Fibroblast of lung (primary cell): ENCODE results near the gene KRT75. TPM values are rescaled to one million over a fixed set of nuclear protein-coding genes. Genes with fewer than 3 reads are reported as not detected.

Experiments
- DNase-seq, 2 donors: peaks; one replicate each; pipeline versions ENCODE4 v3.0.0 to v3.0.0-alpha.2; 2010; ENCODE audit warnings: low read depth in 2 of 2
- H2AFZ ChIP-seq: 2 replicates; pipeline ENCODE4 v1.5.1; 2012; ENCODE audit warnings: low read length, control low read depth, inconsistent platforms
- H3K27ac ChIP-seq: 2 replicates; pipeline ENCODE4 v1.5.1; 2011; ENCODE audit warnings: low read length, control low read depth; ENCODE audit not compliant: insufficient read depth
- H3K27me3 ChIP-seq: 2 replicates; pipeline ENCODE4 v1.5.1; 2011; ENCODE audit warnings: mild to moderate bottlenecking, low read length; ENCODE audit not compliant: control insufficient read depth, insufficient read depth
- H3K36me3 ChIP-seq: 2 replicates; pipeline ENCODE4 v1.5.1; 2011; ENCODE audit warnings: low read length; ENCODE audit not compliant: control insufficient read depth, insufficient read depth
- H3K4me1 ChIP-seq: 2 replicates; pipeline ENCODE4 v1.5.1; 2011; ENCODE audit warnings: low read length; ENCODE audit not compliant: control insufficient read depth, insufficient read depth; ENCODE audit errors: extremely low read depth
- H3K4me2 ChIP-seq: 2 replicates; pipeline ENCODE4 v1.5.1; 2011; ENCODE audit warnings: low read length, control low read depth; ENCODE audit not compliant: insufficient read depth; ENCODE audit errors: extremely low read depth
- H3K4me3 ChIP-seq, 4 experiments: fragments of 200-600 bp in 1 of 4; sonication (generic) in 1 of 4; replicated peaks in 1 of 4; 2 replicates each; pipeline ENCODE4 v1.5.1; 2011 to 2016; ENCODE audit warnings: low read length in 4 of 4, low read depth in 3 of 4, mild to moderate bottlenecking in 3 of 4, control low read depth in 2 of 4, inconsistent platforms in 1 of 4, mixed read lengths in 1 of 4; ENCODE audit not compliant: insufficient read depth in 1 of 4; ENCODE audit errors: control extremely low read depth in 1 of 4
- H3K79me2 ChIP-seq: 2 replicates; pipeline ENCODE4 v1.5.1; 2012; ENCODE audit warnings: mild to moderate bottlenecking, low read length, inconsistent platforms; ENCODE audit not compliant: control insufficient read depth, insufficient read depth
- H3K9ac ChIP-seq: 2 replicates; pipeline ENCODE4 v1.5.1; 2011; ENCODE audit warnings: mild to moderate bottlenecking, low read length, control low read depth; ENCODE audit not compliant: insufficient read depth
- H3K9me3 ChIP-seq: 2 replicates; pipeline ENCODE4 v1.5.1; 2012; ENCODE audit warnings: low read depth, low read length; ENCODE audit not compliant: control insufficient read depth, insufficient read depth
- H4K20me1 ChIP-seq: 2 replicates; pipeline ENCODE4 v1.5.1; 2011; ENCODE audit warnings: low read length; ENCODE audit not compliant: control insufficient read depth, insufficient read depth; ENCODE audit errors: extremely low read depth
- CTCF ChIP-seq, 2 donors: IDR thresholded peaks in 1 of 2; conservative IDR thresholded peaks in 1 of 2; 1 replicate in 1 of 2; 2 replicates in 1 of 2; pipeline ENCODE4 v1.5.1; 2011 to 2012; ENCODE audit warnings: low read length in 2 of 2, control low read depth in 1 of 2, inconsistent platforms in 1 of 2, low read depth in 1 of 2, mild to moderate bottlenecking in 1 of 2
- EZH2 ChIP-seq: IDR thresholded peaks from 2 replicates; pipeline ENCODE4 v1.5.1; 2012; ENCODE audit warnings: low read length, control low read depth, mild to moderate bottlenecking; ENCODE audit errors: missing control alignments
- polyA plus RNA-seq, 2 donors: library from polyadenylated mRNA; depleted of rRNA in 1 of 2; stranded (reverse) in 1 of 2; unstranded in 1 of 2; fragments of >200 nt; gene quantifications; 2 replicates each; pipeline ENCODE4 v1.2.1, GENCODE V29; 2011 to 2012; ENCODE audit warnings: missing spikeins in 1 of 2
- total RNA-seq: library from RNA; depleted of rRNA; stranded (reverse); fragments of >200 nt; gene quantifications from 2 replicates; pipeline ENCODE4 v1.2.1, GENCODE V29; 2014

KRT75 gene
- total and polyA plus RNA-seq, 2 donors (not counting 1 experiment from before 2014, with no cell fraction given), result not detected

GRCh38 chr12:52427083-52427482 is 7.1 kb downstream of the KRT75 start:
- H3K27ac ChIP-seq, result no peak overlapping the region
- no peaks in the 10 kb centered on the region for H3K4me1 ChIP-seq
- no peak overlapping the region for H2AFZ ChIP-seq
- TF ChIP-seq EZH2 (no peak), CTCF (conservative IDR thresholded peaks at IDR 0.05 in 1 of 2, IDR thresholded peaks at IDR 0.05 in 1 of 2; ENCODE audit: low read depth in 1 of 2, low read length in 2 of 2) (no peak)
- H3K27me3 ChIP-seq, result peaks cover 4% of the 10 kb centered on the region
- H3K4me3 ChIP-seq, result no peak overlapping the region
- H3K79me2 ChIP-seq, result no peaks in the 10 kb centered on the region
- H3K4me2 ChIP-seq, result no peak overlapping the region
- no peaks in the 10 kb centered on the region for H3K9me3 ChIP-seq
- no peaks in the 10 kb centered on the region for H3K36me3 ChIP-seq
- no peaks in the 10 kb centered on the region for H4K20me1 ChIP-seq
- no peak overlapping the region for H3K9ac ChIP-seq
- no peak for DNase-seq

- Histone ChIP-seq H3K9me3 (no peaks in the 10 kb centered on the region), H3K27me3 (peaks cover 5% of the 10 kb centered on the region), H3K4me3 (no peak overlapping the region), H3K4me2 (no peak overlapping the region), H3K9ac (no peak overlapping the region), H3K36me3 (no peaks in the 10 kb centered on the region), H3K27ac (no peak overlapping the region), H4K20me1 (no peaks in the 10 kb centered on the region), H3K79me2 (no peaks in the 10 kb centered on the region), H3K4me1 (no peaks in the 10 kb centered on the region), H2AFZ (no peak overlapping the region)
- no peak for DNase-seq
- TF ChIP-seq CTCF (conservative IDR thresholded peaks at IDR 0.05 in 1 of 2, IDR thresholded peaks at IDR 0.05 in 1 of 2; ENCODE audit: low read depth in 1 of 2, low read length in 2 of 2) (no peak), EZH2 (no peak)
Measured at GRCh38 chr12:52426034-52426433, 8.1 kb downstream of the KRT75 start.

GRCh38 chr12:52425466-52425865 is 8.7 kb downstream of the KRT75 start:
- Histone ChIP-seq H3K36me3 (no peaks in the 10 kb centered on the region), H3K4me3 (no peak overlapping the region), H3K27me3 (peaks cover 6% of the 10 kb centered on the region), H3K79me2 (no peaks in the 10 kb centered on the region), H2AFZ (no peak overlapping the region), H4K20me1 (no peaks in the 10 kb centered on the region), H3K9ac (no peak overlapping the region), H3K4me2 (no peak overlapping the region), H3K4me1 (no peaks in the 10 kb centered on the region), H3K27ac (no peak overlapping the region), H3K9me3 (no peaks in the 10 kb centered on the region)
- no peak for DNase-seq
- no peak for TF ChIP-seq EZH2
- no peak for TF ChIP-seq CTCF (conservative IDR thresholded peaks at IDR 0.05 in 1 of 2, IDR thresholded peaks at IDR 0.05 in 1 of 2; ENCODE audit: low read depth in 1 of 2, low read length in 2 of 2)
